Vagina (tissue), 2 donors: ENCODE measurements around the gene MUS81.

ENCODE experiments used
- CTCF ChIP-seq, 3 experiments: fragments of 450-650 bp in 2 of 3; fragments of 200-600 bp in 1 of 3; sonication (generic) in 1 of 3; IDR thresholded peaks; one replicate each; pipeline ENCODE4 v1.5.1; 2017 to 2019; ENCODE audit warnings: antibody characterized with exemption in 3 of 3, mild to moderate bottlenecking in 2 of 3, moderate library complexity in 2 of 3
- POLR2A ChIP-seq, 2 donors: fragments of 450-650 bp; IDR thresholded peaks; one replicate each; pipeline ENCODE4 v1.6.1; 2017; ENCODE audit warnings: antibody characterized with exemption in 2 of 2, mild to moderate bottlenecking in 2 of 2, moderate library complexity in 2 of 2
- POLR2AphosphoS5 ChIP-seq, 2 donors: sonication (generic); formaldehyde crosslinking; IDR thresholded peaks; one replicate each; pipeline ENCODE4 v1.9.0; 2017; ENCODE audit warnings: antibody characterized with exemption in 2 of 2, mild to moderate bottlenecking in 2 of 2, low read depth in 1 of 2; ENCODE audit not compliant: insufficient read depth in 1 of 2

- TF ChIP-seq CTCF (IDR thresholded peaks at IDR 0.05) = no peak
- TF ChIP-seq POLR2AphosphoS5 (IDR thresholded peaks at IDR 0.05; ENCODE audit: insufficient read depth in 1 of 2, low read depth in 1 of 2) = no peak
- no peak for TF ChIP-seq POLR2A (IDR thresholded peaks at IDR 0.05)
Measured at GRCh38 chr11:65814131-65814985, 45.9 kb upstream of the MUS81 start.
